Left hindlimb (tissue), 1 donor: ENCODE data around the gene GCC2.
"Not testable (repeated sequence)": the region's sequence is repeated elsewhere in the genome, so short reads cannot be mapped to it uniquely, and the experiment has no call there.

Source experiments
- DNase-seq: peaks from one replicate; pipeline ENCODE4 v3.0.0-alpha.2; 2018

GCC2 gene, protein sequence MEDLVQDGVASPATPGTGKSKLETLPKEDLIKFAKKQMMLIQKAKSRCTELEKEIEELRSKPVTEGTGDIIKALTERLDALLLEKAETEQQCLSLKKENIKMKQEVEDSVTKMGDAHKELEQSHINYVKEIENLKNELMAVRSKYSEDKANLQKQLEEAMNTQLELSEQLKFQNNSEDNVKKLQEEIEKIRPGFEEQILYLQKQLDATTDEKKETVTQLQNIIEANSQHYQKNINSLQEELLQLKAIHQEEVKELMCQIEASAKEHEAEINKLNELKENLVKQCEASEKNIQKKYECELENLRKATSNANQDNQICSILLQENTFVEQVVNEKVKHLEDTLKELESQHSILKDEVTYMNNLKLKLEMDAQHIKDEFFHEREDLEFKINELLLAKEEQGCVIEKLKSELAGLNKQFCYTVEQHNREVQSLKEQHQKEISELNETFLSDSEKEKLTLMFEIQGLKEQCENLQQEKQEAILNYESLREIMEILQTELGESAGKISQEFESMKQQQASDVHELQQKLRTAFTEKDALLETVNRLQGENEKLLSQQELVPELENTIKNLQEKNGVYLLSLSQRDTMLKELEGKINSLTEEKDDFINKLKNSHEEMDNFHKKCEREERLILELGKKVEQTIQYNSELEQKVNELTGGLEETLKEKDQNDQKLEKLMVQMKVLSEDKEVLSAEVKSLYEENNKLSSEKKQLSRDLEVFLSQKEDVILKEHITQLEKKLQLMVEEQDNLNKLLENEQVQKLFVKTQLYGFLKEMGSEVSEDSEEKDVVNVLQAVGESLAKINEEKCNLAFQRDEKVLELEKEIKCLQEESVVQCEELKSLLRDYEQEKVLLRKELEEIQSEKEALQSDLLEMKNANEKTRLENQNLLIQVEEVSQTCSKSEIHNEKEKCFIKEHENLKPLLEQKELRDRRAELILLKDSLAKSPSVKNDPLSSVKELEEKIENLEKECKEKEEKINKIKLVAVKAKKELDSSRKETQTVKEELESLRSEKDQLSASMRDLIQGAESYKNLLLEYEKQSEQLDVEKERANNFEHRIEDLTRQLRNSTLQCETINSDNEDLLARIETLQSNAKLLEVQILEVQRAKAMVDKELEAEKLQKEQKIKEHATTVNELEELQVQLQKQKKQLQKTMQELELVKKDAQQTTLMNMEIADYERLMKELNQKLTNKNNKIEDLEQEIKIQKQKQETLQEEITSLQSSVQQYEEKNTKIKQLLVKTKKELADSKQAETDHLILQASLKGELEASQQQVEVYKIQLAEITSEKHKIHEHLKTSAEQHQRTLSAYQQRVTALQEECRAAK (N-terminal part only)

DNA sequence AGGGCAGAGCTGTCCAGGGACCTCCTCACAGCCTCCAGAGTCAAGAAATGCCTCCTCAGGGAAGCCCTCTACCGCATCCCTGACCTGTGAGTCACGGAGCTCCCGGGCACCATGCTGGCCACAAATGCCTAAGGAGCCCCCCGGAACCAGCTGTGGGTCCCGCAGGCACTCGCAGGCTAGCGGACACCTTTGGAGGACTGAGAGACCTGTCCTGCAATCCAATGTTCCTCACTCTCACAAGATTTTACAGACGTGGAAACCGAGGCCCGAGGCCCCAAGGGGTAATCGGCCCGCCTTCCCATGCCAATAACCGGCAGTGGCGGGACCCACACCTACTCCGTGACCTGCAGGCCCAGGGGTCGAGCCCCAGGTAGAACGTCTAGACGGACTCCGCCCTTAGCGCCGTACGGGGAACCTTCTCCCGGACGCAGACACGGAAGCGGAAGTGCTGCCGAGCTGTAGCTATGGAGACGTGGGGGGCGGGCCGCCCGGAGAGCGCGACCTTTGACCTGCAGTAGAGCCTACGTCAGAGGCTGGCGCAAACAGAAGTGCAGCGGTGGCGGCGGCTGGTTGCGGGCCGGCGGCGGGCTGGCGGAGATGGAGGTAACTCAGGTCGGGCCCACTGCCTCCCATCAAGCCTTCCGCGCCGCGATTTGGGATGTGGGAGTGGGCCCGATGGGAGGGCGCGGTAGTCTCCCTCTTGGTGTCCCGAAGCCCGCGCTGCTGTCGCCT lies at the start of gene GCC2:
GCC2 (plus strand) TSS at position 529 of the 732 bp plus-strand sequence; CDS start at position 598, 69 bp downstream.
- DNase-seq = peak; percentile 93

DNA sequence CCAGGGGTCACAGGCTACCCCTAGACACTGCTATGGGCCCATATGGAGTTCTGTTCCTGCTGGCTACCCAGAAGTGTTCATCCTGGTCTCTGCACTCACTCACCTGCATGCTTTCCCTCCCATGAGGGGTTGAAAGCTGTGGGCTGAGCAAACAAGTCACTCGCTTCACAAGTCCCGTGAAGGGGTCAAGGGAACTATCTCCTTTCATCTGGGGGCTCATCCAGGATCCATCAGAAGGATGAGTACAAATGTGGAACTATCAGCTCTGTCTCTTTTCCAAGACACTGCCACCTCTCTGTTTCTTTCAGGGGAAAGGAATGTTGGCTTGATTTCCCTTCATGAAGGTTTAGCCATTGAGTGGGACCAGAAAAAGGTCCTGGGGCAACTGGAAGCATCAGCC lies 49.5 kb upstream of the GCC2 start:
- DNase-seq = no peak

DNA sequence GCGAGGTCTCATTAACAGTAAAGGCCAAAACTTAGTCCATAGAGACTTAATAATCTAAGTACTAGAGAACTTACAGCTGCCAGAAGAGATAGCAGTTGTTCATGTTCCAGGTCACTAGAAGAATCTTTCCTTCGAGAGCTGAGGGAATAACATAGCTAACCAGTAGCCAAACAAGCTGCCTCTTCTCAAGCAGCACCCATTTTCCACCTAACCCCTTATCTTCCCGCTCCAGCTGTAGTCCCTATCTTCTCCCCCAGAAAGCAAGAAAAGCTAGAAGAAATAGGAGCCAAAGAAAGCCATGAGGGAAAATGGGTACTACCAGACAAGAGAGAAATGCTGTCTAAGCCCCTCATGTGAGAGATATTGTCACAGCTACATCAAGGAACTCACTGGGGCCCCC lies 47.2 kb upstream of the GCC2 start:
- DNase-seq = no peak

DNA sequence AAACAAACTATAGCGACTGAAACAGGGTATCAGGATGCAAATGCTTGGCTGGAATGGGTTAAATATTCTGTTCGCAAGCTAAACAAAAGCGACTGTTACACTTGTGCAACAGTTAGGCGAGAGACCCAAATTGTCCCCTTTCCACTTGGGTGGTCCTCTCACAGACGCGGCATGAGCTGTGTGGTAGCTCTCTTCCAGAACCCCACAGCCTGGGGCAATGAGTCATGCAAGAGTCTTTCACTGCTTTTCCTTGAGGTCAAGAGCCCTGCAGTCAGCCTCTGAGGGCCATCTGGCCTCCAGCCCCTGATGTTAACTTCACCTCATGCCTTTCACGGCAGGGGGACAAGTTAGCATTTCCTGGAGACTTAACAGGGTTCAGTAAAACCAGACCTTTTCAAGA lies 45.5 kb upstream of the GCC2 start:
- DNase-seq = peak; percentile 32

DNA sequence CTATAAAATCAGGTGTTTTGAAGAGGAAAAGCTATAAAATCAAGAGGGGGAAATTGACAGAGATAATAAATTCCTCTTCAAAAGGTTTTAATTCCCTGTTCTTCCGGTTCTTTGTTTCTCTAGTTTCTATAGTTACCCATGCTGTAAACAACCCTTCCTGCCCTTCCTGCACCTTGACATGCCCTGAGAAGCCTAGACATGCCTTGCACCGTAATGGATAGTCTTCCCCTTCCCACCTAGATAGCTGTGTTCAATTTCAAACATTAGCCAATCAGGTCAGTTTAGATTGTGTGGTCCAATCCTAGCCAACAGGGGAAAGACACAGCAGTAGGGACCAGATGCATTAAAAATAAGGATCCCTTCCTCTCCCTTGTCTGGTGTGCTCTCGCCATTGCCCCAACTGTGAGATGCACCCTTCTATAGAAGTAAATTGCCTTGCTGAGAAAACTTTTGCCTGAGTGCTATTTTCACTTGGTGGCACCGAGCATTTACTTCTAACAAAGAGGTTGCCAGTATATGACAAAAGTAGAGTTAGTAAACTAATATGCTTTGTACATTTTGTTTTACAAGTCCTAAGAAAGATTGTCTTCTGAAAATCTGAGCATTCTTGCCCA lies 44.1 kb upstream of the GCC2 start:
- no peak for DNase-seq

DNA sequence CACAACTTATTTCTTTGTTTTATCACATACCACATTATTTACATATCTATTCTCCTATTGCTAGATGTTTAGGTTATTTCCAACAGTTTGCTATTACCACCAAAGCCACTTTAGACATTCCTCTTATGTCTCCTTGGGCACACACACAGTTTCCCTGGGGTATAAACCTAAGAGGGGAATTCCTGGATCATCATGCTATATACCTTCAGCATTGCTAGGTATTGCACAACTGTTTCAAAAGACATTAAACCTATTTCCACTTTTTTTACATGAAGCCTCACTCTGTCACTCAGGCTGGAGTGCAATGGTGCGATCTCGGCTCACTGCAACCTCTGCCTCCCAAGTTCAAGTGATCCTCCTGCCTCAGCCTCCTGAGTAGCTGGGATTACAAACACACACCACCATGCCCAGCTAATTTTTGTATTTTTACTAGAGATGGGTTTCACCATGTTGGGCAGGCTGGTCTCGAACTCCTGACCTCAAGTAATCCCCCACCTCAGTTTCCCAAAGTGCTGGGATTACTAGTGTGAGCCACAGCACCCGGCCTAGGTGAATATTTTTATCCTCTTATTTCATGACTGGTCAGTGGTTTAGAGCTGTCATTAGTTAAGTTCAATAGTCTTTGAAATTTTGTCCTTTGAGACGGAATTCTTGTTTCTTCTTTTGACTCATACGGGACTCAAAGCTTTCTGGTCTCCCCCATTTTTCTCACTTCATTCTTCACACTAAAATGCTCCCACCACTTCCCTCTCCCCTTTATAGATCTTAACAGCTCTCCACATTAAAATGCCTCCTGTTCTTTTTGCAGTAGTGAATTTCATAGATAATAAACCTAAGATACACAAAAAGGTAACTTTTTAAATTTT lies 40.9 kb upstream of the GCC2 start:
- no peak for DNase-seq

DNA sequence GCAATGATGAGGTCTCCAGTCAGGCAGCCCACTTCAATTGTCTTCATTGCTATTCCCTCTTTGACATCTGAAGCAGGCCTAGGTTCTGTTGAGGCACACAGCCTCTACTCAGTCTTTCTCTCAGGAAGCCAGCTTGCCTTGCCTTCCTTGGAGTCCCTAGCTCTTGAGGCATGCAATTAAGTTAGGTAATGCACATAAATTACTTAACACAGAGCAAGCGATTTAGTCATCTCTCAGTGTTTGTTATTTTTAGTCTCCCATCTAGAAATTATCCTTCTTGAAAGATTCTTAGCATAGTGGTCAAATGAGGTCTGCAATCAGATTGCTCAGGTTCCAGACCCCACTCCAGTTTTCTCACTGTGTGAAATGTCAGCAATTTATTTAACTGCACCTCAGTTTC lies 39.2 kb upstream of the GCC2 start:
- DNase-seq = no peak

DNA sequence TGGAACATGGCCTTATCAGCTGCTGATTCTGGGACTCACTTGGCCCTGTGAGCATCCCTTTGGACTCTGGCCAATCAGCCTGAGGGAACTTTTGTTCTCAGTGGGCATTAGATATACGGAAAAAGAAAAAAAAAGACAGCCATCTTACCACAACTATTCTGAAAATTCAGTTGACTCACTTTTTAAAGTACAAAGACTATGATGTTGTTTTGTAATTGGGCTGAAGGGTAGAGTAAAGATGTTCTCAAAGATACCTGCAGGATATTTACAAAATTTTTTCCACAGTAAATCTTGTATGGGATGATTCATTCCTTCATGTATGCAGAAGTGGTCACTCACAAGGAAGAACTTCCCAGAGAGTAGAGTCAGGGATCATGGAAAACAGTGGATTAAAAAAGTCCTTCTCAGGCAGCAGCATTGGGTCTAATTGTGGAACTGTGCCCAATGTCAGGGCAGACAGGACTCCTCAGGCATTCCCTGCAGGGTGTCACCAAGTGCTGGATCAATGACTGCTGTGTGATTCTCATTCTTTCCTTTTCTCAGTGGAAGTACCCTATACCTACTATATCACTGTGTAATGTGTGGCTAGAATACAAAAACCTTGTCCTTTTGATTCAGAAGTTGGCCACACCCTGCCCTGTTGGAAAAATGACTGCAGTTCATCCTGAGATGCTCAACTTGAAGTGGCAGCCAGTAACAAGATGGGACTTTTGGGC lies 35.9 kb upstream of the GCC2 start:
- DNase-seq = no peak

DNA sequence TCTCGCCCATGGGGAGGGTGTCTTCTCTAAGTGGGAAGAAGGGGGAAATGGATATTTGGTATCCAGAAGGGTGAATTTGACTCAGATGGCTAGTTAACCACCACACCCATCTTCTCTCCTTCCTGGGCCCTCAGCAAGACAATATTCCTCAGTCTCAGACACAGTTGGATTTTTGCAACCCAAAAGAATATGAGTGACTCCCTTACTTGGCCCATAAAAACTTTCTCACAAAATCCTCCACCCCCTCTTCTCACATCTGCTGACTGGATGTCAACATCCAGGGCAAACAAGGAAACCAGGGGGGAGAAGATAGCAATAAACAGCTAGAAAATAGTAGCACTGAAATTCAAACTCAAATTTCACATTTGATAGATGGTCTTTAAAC lies 35.3 kb upstream of the GCC2 start:
- DNase-seq = no peak

DNA sequence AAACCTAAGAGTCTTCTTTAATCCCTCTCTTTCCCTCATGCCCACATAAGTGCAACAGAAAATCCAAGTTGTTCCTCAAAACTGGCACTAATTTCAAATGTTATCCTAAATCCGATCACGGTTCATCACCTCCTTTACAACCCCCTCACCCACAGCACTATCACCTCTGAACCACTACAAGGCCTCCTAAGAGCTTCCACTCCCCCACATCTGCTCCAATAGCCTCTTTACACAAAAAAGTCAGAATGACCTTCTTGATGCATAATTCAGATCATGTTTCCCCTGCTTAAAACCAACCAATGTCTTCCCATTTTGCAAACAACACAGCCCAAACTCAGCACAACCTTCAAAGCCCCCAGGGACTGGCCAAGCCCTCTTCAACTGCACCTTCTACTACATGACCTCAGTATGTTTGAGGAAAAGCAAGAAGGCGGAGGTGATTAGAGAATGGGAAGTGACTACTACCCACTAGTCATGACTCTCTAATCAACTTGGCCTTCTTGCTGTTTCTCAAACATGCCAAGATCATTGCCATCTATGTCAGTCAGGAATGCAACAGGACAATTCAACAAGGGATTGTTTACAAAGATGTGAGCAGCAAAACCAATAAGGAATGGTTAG lies 34.6 kb upstream of the GCC2 start:
- no peak for DNase-seq

DNA sequence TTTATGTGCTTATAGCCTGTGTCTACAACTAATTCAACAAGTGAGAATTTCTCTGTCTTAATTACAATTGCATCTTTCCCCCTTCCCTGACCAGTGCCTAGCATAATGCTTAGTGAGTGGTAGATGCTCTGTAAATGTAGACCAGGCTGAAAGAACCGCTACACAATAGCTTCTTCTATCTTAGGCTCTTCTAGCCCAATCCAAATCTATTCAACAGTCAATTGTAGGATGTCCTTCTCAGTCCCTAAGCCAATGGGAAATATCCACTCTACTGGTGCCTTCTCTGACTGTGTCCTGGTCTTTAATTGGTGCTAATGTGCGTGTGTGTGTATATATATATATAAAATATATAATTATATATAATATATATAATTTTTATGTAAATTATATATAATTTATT lies 34.1 kb upstream of the GCC2 start:
- no peak for DNase-seq

DNA sequence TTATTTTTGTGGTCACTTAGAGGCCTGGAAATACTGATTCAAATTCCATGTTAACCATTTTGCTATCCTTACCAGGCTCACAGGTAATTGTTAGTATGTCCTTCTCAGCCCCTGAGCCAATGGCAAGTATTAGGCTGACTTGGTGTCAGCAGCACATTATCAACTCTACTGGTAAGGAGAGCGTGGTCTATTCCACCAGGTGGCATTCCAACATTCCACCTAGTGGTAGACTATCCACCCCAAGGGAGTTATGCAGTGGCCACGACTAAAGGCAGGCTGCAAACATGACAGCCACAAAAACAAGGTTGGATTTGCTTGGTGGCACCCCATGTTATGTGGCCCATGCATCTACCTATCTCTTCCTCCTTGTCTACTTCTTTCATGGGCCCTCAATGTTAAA lies 31.8 kb upstream of the GCC2 start:
- no peak for DNase-seq

DNA sequence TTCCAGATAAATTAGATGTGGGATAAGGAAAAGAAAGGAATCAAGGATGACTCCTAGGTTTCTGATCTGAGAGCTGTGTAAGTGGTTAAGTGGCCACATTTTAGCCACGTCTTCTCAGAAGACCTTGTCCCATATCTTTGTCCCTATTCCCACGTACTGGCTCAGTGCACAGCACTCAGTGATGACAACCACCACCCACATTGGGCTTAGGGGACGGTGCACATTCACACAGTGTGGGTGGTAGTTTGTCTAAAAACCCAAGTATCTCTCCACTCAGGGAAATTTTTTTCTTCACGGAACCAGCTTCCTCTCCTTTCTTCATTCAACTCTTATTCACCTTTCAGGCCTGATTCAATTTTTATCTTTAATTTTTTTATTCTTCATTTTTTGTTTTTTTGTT lies 30.6 kb upstream of the GCC2 start:
- DNase-seq = no peak

DNA sequence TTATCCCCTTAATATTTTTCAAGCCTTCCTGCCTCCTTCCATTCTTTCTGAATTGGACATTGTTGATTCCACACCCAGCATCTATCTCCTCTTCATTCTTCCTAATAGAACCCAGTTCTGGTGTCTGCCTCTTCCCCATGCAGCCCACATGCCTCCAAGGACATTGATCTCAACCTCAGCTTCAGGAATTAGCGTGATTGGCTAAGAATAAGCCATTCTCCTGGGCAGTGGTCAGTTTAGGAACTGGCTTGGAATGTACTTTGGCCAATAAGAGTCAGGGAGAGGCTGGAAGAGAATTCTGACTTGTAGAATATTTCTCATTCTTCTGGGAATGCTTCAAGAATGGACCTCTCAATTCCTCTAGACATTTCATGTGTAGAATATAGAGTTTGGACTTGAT lies 25.9 kb upstream of the GCC2 start:
- no peak for DNase-seq

DNA sequence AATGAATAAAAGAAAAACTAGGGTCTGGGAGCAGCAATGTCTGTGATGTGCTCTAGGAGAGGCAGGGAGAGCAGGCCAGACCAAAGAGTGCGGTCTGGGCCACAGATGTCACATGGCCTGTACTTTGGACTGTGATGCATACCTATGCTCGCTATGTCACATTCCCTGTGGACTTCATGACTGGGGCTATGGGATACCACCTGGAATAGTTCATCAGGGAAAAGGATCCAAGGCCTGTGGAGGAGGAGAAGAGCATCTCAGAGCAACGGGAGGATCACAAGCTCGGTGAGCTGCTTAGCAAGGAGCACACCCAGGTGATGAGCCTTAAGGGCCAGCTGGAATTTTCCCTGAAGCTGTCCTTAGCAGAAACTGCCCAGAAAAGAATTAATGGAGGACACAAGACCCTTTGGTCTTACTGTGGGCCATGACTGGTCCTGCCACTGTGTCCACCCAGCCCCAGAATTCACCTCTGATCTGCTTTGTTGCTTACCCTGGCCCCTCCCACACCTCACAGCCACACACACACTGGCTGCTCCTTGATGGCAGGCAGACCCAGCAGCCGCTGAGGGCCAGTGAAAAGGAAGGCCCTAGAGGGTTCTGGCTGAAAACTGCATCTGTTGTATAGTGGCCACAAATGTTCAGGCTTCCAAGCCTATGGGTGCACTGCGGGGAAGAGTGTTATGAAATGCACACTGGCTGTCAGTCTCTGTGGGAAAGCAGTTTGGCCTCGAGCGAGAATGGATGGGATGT lies 25.3 kb upstream of the GCC2 start:
- no peak for DNase-seq

DNA sequence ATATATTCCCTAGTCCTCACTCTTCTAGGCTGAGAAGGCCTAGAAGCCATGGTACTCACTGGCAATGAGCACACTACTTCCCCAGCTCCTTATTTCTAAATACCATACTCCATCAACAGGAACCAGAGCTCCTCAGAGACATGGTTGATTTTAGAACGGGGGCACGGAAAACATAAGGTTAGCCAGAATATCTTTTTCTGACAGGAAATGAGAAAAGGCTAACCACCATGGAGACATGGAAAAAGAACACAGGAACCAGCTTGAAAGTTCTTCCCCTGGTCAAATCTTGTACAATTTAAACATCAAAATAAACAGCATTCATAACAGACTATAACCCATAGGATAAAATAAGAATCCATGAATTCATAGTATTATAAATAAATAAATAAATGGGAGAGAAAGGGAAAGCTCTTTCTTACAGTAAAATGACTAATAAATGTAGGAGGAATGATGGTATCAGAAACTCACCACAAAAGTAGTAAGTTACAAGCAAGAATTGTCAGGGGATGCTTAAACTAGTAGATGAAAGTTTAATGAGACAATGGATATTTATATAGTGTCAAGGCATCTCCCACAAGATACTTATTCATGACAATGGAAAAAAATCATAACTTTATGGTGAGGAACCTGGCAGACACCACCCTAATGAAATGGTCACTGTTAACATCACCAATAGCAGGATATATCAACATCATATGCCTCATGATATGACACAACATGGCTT lies 20.6 kb upstream of the GCC2 start:
- no peak for DNase-seq

DNA sequence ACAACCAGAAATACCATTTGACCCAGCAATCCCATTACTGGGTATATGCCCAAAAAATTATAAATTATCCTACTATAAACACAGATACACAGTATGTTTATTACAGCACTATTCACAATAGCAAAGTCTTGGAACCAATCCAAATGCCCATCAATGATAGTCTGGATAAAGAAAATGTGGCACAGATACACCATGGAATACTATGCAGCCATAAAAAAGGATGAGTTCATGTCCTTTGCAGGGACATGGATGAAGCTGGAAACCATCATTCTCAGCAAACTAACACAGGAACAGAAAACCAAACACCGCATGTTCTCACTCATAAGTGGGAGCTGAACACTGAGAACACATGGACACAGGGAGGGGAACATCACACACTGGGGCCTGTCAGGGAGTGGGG lies 13.4 kb upstream of the GCC2 start:
- not testable (repeated sequence) for DNase-seq

DNA sequence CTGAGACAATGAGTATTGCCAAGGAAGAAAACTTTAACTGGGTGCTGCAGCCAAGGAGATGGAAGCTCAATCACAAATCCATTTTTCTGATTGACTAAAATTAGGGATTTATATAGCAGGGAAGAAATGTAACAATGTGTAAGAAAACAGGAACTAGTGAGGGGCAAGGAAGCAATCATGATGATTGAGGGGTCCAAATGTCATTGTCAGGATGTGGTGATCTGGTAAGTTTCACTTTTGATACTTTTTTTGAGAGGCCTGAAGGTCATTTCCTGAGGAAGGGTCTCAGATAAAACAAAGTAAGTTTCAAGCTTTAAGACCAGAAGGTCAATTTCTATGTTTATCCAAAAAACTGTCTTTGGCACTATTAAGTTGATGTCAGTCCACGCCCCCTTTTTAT lies 12.0 kb upstream of the GCC2 start:
- no peak for DNase-seq
